Measurements from ENCODE around the gene CDKN3.
A peak's percentile ranks its signal among the peaks of the same experiment; 100 is the strongest.
"Not testable (repeated sequence)": the region's sequence is repeated elsewhere in the genome, so short reads cannot be mapped to it uniquely, and the experiment has no call there.

CDKN3 gene

GRCh38 chr14:54425068-54425467 lies 28.3 kb downstream of the CDKN3 start:
- no peak for DNase-seq

- DNase-seq, result no peak
These were observed 28.9 kb downstream of the CDKN3 start for GRCh38 chr14:54425537-54426274.

GRCh38 chr14:54427871-54428270 lies 31.1 kb downstream of the CDKN3 start:
- DNase-seq, result no peak

- no peak for DNase-seq
These were observed 31.7 kb downstream of the CDKN3 start for GRCh38 chr14:54428527-54428926.

GRCh38 chr14:54435500-54435981 lies 38.7 kb downstream of the CDKN3 start:
- DNase-seq, result no peak

- not testable (repeated sequence) for DNase-seq
These were observed 41.1 kb downstream of the CDKN3 start for GRCh38 chr14:54437954-54438353.

GRCh38 chr14:54438703-54439102 lies 41.9 kb downstream of the CDKN3 start:
- DNase-seq, result no peak

- no peak for DNase-seq
These were observed 43.2 kb downstream of the CDKN3 start for GRCh38 chr14:54440037-54440436.

GRCh38 chr14:54440476-54440872 lies 43.7 kb downstream of the CDKN3 start:
- DNase-seq, result no peak

- peak; percentile 92 for DNase-seq
These were observed 44.4 kb downstream of the CDKN3 start, which contains the start of gene CNIH1 for GRCh38 chr14:54440873-54441868. Gene CNIH1, minus strand, starts transcription at chr14:54441374. Its CDS starts 47 bp downstream, at chr14:54441327.

GRCh38 chr14:54442961-54443360 lies 46.2 kb downstream of the CDKN3 start:
- not testable (repeated sequence) for DNase-seq

GRCh38 chr14:54443981-54444380 lies 47.2 kb downstream of the CDKN3 start:
- DNase-seq, result no peak

- DNase-seq, result no peak
These were observed 47.9 kb downstream of the CDKN3 start for GRCh38 chr14:54444681-54445080.

GRCh38 chr14:54446161-54446693 lies 49.4 kb downstream of the CDKN3 start:
- DNase-seq, result no peak

- no peak for DNase-seq
These were observed 50.5 kb downstream of the CDKN3 start for GRCh38 chr14:54447231-54447692.

- no peak for DNase-seq
These were observed 53.7 kb downstream of the CDKN3 start for GRCh38 chr14:54450535-54450934.

GRCh38 chr14:54451121-54451601 lies 54.4 kb downstream of the CDKN3 start:
- no peak for DNase-seq

GRCh38 chr14:54451961-54452360 lies 55.2 kb downstream of the CDKN3 start:
- DNase-seq, result no peak

GRCh38 chr14:54453252-54453651 lies 56.4 kb downstream of the CDKN3 start:
- DNase-seq, result no peak

GRCh38 chr14:54453990-54454389 lies 57.2 kb downstream of the CDKN3 start:
- DNase-seq, result not testable (repeated sequence)

- no peak for DNase-seq
These were observed 58.6 kb downstream of the CDKN3 start for GRCh38 chr14:54455363-54455762.

GRCh38 chr14:54456820-54457608 lies 60.2 kb downstream of the CDKN3 start:
- not testable (repeated sequence) for DNase-seq

Data from activated gamma-delta T cell treated with Interleukin-2 at 50 U/mL for 16 hours (primary cell).